ENCODE results near the gene APIP. TPM values are rescaled to one million over a fixed set of nuclear protein-coding genes. Genes with fewer than 3 reads are reported as not detected.

The APIP gene
- polyA plus RNA-seq, 1 donor (not counting 4 experiments of a cell fraction or from before 2014, with no cell fraction given), result 10.9 TPM

- no peaks in the 10 kb centered on the region for H3K4me1 ChIP-seq (ENCODE audit: control insufficient read depth, extremely low read depth, insufficient read depth, low read length)
- no peaks in the 10 kb centered on the region for H3K27me3 ChIP-seq (ENCODE audit: control insufficient read depth, extremely low read depth, insufficient read depth, low read length)
- H3K36me3 ChIP-seq (ENCODE audit: control insufficient read depth in 2 of 2, extremely low read depth in 1 of 2, insufficient read depth in 2 of 2, low read length in 2 of 2), result no peaks in the 10 kb centered on the region
- no peaks in the 10 kb centered on the region for H3K9me3 ChIP-seq (ENCODE audit: control insufficient read depth, low read depth, low read length)
- H3K9me1 ChIP-seq (ENCODE audit: control insufficient read depth, extremely low read depth, insufficient read depth, low read length), result no peaks in the 10 kb centered on the region
- no peak overlapping the region for H3K9ac ChIP-seq (ENCODE audit: control insufficient read depth, extremely low read depth, insufficient read depth, low read length)
- H2AFZ ChIP-seq (ENCODE audit: control insufficient read depth, low read length), result no peak overlapping the region
- no peak for TF ChIP-seq CTCF (optimal IDR thresholded peaks at IDR 0.05 in 1 of 3, IDR thresholded peaks at IDR 0.05 in 1 of 3, conservative IDR thresholded peaks at IDR 0.05 in 1 of 3; ENCODE audit: extremely low read depth in 1 of 3, insufficient read depth in 2 of 3, low read length in 3 of 3)
- no peak for TF ChIP-seq EZH2 (IDR thresholded peaks at IDR 0.05; ENCODE audit: low read length)
- no peak overlapping the region for H3K4me3 ChIP-seq (ENCODE audit: control insufficient read depth in 2 of 3, extremely low read depth in 1 of 3, insufficient read depth in 2 of 3, low read depth in 1 of 3, low read length in 3 of 3)
- DNase-seq (ENCODE audit: low read depth, low spot score), result no peak
- no peak overlapping the region for H3K27ac ChIP-seq (ENCODE audit: control insufficient read depth, insufficient read depth, low read length)
- FAIRE-seq, result no peak
- H3K4me2 ChIP-seq (ENCODE audit: control insufficient read depth, extremely low read depth, insufficient read depth, low read depth, low read length), result no peak overlapping the region
- H3K79me2 ChIP-seq (ENCODE audit: control insufficient read depth, insufficient read depth, low read length), result no peaks in the 10 kb centered on the region
- H4K20me1 ChIP-seq (ENCODE audit: control insufficient read depth, extremely low read depth, insufficient read depth, low read length), result no peaks in the 10 kb centered on the region
- dilution Hi-C loops (cut with MboI; ENCODE audit: extremely low pct_ligation_motif_present, low sequenced_read_pairs), result no loop called here
Observed at GRCh38 chr11:34893416-34893815, 22.8 kb downstream of the APIP start.

DNA sequence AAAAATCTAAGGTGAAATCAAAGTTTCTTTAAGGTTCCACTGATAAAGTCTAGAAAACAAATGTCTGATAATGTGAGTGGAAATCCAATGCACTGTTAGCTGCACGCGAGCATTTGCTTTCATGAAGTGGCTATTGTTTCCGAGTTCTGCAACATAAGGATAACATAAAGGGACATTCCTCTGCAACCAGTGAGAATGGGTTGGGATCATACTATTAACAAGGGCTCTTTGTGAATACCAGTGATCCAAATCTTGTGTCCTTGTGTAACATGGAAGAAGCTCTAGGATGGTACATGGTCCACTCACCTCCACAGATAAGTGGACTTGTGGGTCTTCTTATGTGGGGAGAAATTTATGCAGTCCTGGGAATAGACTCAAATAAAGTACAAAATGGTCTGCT, 24.6 kb downstream of the APIP start:
- H3K4me3 ChIP-seq (ENCODE audit: control insufficient read depth in 2 of 3, extremely low read depth in 1 of 3, insufficient read depth in 2 of 3, low read depth in 1 of 3, low read length in 3 of 3), result no peak overlapping the region
- H3K9ac ChIP-seq (ENCODE audit: control insufficient read depth, extremely low read depth, insufficient read depth, low read length), result no peak overlapping the region
- DNase-seq (ENCODE audit: low read depth, low spot score) (no peak), FAIRE-seq (peak; percentile 20)
- no peaks in the 10 kb centered on the region for H3K27me3 ChIP-seq (ENCODE audit: control insufficient read depth, extremely low read depth, insufficient read depth, low read length)
- no peak overlapping the region for H3K27ac ChIP-seq (ENCODE audit: control insufficient read depth, insufficient read depth, low read length)
- H3K36me3 ChIP-seq (ENCODE audit: control insufficient read depth in 2 of 2, extremely low read depth in 1 of 2, insufficient read depth in 2 of 2, low read length in 2 of 2), result no peaks in the 10 kb centered on the region
- H3K4me2 ChIP-seq (ENCODE audit: control insufficient read depth, extremely low read depth, insufficient read depth, low read depth, low read length), result no peak overlapping the region
- no peak overlapping the region for H2AFZ ChIP-seq (ENCODE audit: control insufficient read depth, low read length)
- H3K79me2 ChIP-seq (ENCODE audit: control insufficient read depth, insufficient read depth, low read length), result no peaks in the 10 kb centered on the region
- H3K4me1 ChIP-seq (ENCODE audit: control insufficient read depth, extremely low read depth, insufficient read depth, low read length), result no peaks in the 10 kb centered on the region
- dilution Hi-C loops (cut with MboI; ENCODE audit: extremely low pct_ligation_motif_present, low sequenced_read_pairs), result no loop called here
- no peaks in the 10 kb centered on the region for H3K9me1 ChIP-seq (ENCODE audit: control insufficient read depth, extremely low read depth, insufficient read depth, low read length)
- H3K9me3 ChIP-seq (ENCODE audit: control insufficient read depth, low read depth, low read length), result no peaks in the 10 kb centered on the region
- H4K20me1 ChIP-seq (ENCODE audit: control insufficient read depth, extremely low read depth, insufficient read depth, low read length), result no peaks in the 10 kb centered on the region
- TF ChIP-seq EZH2 (IDR thresholded peaks at IDR 0.05; ENCODE audit: low read length) (no peak), CTCF (optimal IDR thresholded peaks at IDR 0.05 in 1 of 3, IDR thresholded peaks at IDR 0.05 in 1 of 3, conservative IDR thresholded peaks at IDR 0.05 in 1 of 3; ENCODE audit: extremely low read depth in 1 of 3, insufficient read depth in 2 of 3, low read length in 3 of 3) (no peak)
